ENCODE results near the gene SIPA1L2.

GRCh38 chr1:232621050-232621449, 8.9 kb downstream of the SIPA1L2 start:
- TF ChIP-seq CTCF (IDR thresholded peaks at IDR 0.05; ENCODE audit: insufficient read depth, low read length, poor library complexity, severe bottlenecking): no peak
- no peak for TF ChIP-seq EZH2phosphoT487 (conservative IDR thresholded peaks at IDR 0.05; ENCODE audit: low read length)

Data from SU-DHL-6 (cell line).